H1 (cell line): ENCODE results near the gene TMEM54. TPM values are rescaled to one million over a fixed set of nuclear protein-coding genes. Genes with fewer than 3 reads are reported as not detected.

ENCODE experiments used
- CTCF ChIA-PET: fragments of 300-600 bp; sonication (Branson Sonifier 250); formaldehyde crosslinking; loops from one replicate; lab custom pipeline; 2021; ENCODE audit not compliant: partially characterized antibody; lab: Charles Lee
- POLR2A ChIA-PET: fragments of 300-600 bp; sonication (Branson Sonifier 250); formaldehyde crosslinking; loops from one replicate; lab custom pipeline; 2021; ENCODE audit warnings: inconsistent platforms; ENCODE audit not compliant: partially characterized antibody; lab: Charles Lee
- DNase-seq, 2 experiments: peaks; one replicate each; pipeline versions ENCODE4 v3.0.0 to v3.0.0-alpha.2; 2010 to 2022; ENCODE audit warnings: low spot score in 2 of 2, low read depth in 1 of 2, mixed read lengths in 1 of 2
- FAIRE-seq: peaks from 2 replicates; lab custom pipeline; 2011; peaks lifted over from hg19 to GRCh38; lab: Jason Lieb, UNC
- H2AFZ ChIP-seq: 2 replicates; pipeline ENCODE4 v1.8.1; 2012; ENCODE audit warnings: low read length, inconsistent platforms
- H2AK5ac ChIP-seq: 2 replicates; pipeline ENCODE4 v1.6.1; 2013; ENCODE audit warnings: low read depth, low read length
- H2BK120ac ChIP-seq: replicated peaks from 2 replicates; pipeline ENCODE3; 2013; ENCODE audit warnings: low read depth, low read length, inconsistent platforms
- H2BK12ac ChIP-seq: 2 replicates; pipeline ENCODE4 v1.6.1; 2013; ENCODE audit warnings: low read depth, low read length
- H2BK15ac ChIP-seq: 2 replicates; pipeline ENCODE4 v1.6.1; 2013; ENCODE audit warnings: low read length
- H2BK20ac ChIP-seq: 2 replicates; pipeline ENCODE4 v1.6.1; 2013; ENCODE audit warnings: low read length
- H2BK5ac ChIP-seq: 2 replicates; pipeline ENCODE4 v1.6.1; 2013; ENCODE audit warnings: low read depth, low read length
- H3K14ac ChIP-seq: 2 replicates; pipeline ENCODE4 v1.6.1; 2013; ENCODE audit warnings: inconsistent platforms; ENCODE audit not compliant: insufficient read length
- H3K18ac ChIP-seq: 2 replicates; pipeline ENCODE4 v1.6.1; 2013; ENCODE audit warnings: low read length; ENCODE audit errors: extremely low read depth
- H3K23ac ChIP-seq: 2 replicates; pipeline ENCODE4 v1.6.1; 2013; ENCODE audit warnings: inconsistent platforms; ENCODE audit not compliant: insufficient read length
- H3K23me2 ChIP-seq: 2 replicates; pipeline ENCODE4 v1.6.1; 2013; ENCODE audit warnings: low read depth, low read length
- H3K27ac ChIP-seq: 2 replicates; pipeline ENCODE4 v1.6.1; 2011; ENCODE audit warnings: low read depth, low read length, inconsistent platforms
- H3K27me3 ChIP-seq, 4 experiments: replicated peaks in 1 of 4; 1 replicate in 1 of 4; 2 replicates in 3 of 4; pipeline versions ENCODE4 v1.6.1 to v1.8.1; 2011 to 2013; ENCODE audit warnings: low read length in 3 of 4, mild to moderate bottlenecking in 3 of 4, inconsistent platforms in 2 of 4, mixed read lengths in 2 of 4, moderate library complexity in 1 of 4; ENCODE audit not compliant: control insufficient read depth in 3 of 4, insufficient read depth in 3 of 4; ENCODE audit errors: extremely low read depth in 1 of 4
- H3K36me3 ChIP-seq, 4 experiments: 2 replicates each; pipeline versions ENCODE4 v1.6.1 to v1.8.1; 2011 to 2013; ENCODE audit warnings: mild to moderate bottlenecking in 4 of 4, low read length in 3 of 4, moderate library complexity in 2 of 4, control low read depth in 1 of 4, inconsistent platforms in 1 of 4; ENCODE audit not compliant: insufficient read depth in 4 of 4, control insufficient read depth in 2 of 4
- H3K4ac ChIP-seq: replicated peaks from 2 replicates; pipeline ENCODE3; 2013; ENCODE audit warnings: low read length, low read depth, mixed read lengths, inconsistent platforms; ENCODE audit not compliant: insufficient read length
- H3K4me1 ChIP-seq, 4 experiments: replicated peaks in 1 of 4; 1 replicate in 1 of 4; 2 replicates in 3 of 4; pipeline versions ENCODE4 v1.6.1 to v1.8.1; 2011 to 2013; ENCODE audit warnings: low read length in 3 of 4, inconsistent platforms in 2 of 4, mixed read lengths in 1 of 4; ENCODE audit not compliant: insufficient read depth in 4 of 4, control insufficient read depth in 3 of 4
- H3K4me2 ChIP-seq, 2 experiments: 2 replicates each; pipeline versions ENCODE4 v1.6.1 to v1.8.1; 2011 to 2013; ENCODE audit warnings: low read depth in 2 of 2, low read length in 2 of 2, control low read depth in 1 of 2, inconsistent platforms in 1 of 2, mild to moderate bottlenecking in 1 of 2; ENCODE audit not compliant: insufficient read depth in 1 of 2
- H3K4me3 ChIP-seq, 4 experiments: fragments of 200-600, 300-600 bp in 1 of 4; sonication (generic), shearing (Covaris generic), sonication (Bioruptor Twin) in 1 of 4; 2 replicates each; pipeline versions ENCODE4 v1.5.1 to v1.8.1; 2011 to 2016; ENCODE audit warnings: low read length in 4 of 4, low read depth in 3 of 4, control low read depth in 2 of 4, inconsistent platforms in 2 of 4, mild to moderate bottlenecking in 2 of 4, mixed read lengths in 1 of 4, moderate library complexity in 1 of 4; ENCODE audit not compliant: insufficient read depth in 2 of 4; ENCODE audit errors: extremely low read depth in 1 of 4
- H3K56ac ChIP-seq: replicated peaks from 2 replicates; pipeline ENCODE3; 2013; ENCODE audit warnings: low read depth, mild to moderate bottlenecking, mixed read lengths, low read length, inconsistent platforms; ENCODE audit not compliant: insufficient read length
- H3K79me1 ChIP-seq: 2 replicates; pipeline ENCODE4 v1.6.1; 2013; ENCODE audit warnings: low read depth, low read length, control low read depth
- H3K79me2 ChIP-seq, 2 experiments: 2 replicates each; pipeline versions ENCODE4 v1.6.1 to v1.8.1; 2012 to 2013; ENCODE audit warnings: low read length in 2 of 2, mild to moderate bottlenecking in 2 of 2, inconsistent platforms in 1 of 2; ENCODE audit not compliant: insufficient read depth in 2 of 2, control insufficient read depth in 1 of 2
- H3K9ac ChIP-seq, 4 experiments: replicated peaks in 1 of 4; 1 replicate in 1 of 4; 2 replicates in 3 of 4; pipeline versions ENCODE4 v1.6.1 to v1.8.1; 2011 to 2013; ENCODE audit warnings: low read depth in 3 of 4, low read length in 3 of 4, control low read depth in 2 of 4, mild to moderate bottlenecking in 2 of 4, moderate library complexity in 2 of 4, inconsistent platforms in 1 of 4; ENCODE audit errors: extremely low read depth in 1 of 4
- H3K9me3 ChIP-seq, 2 experiments: 2 replicates each; pipeline versions ENCODE4 v1.6.1 to v1.8.1; 2012 to 2013; ENCODE audit warnings: mild to moderate bottlenecking in 2 of 2, moderate library complexity in 2 of 2, control low read depth in 1 of 2, inconsistent platforms in 1 of 2, low read depth in 1 of 2, low read length in 1 of 2, mixed read lengths in 1 of 2; ENCODE audit not compliant: insufficient read depth in 2 of 2
- H4K20me1 ChIP-seq, 2 experiments: replicated peaks in 1 of 2; 2 replicates each; pipeline versions ENCODE3 to v1.8.1; 2011 to 2013; ENCODE audit warnings: inconsistent platforms in 2 of 2, low read length in 2 of 2, mild to moderate bottlenecking in 1 of 2; ENCODE audit not compliant: insufficient read depth in 2 of 2, control insufficient read depth in 1 of 2
- H4K5ac ChIP-seq: 2 replicates; pipeline ENCODE4 v1.6.1; 2013; ENCODE audit warnings: low read length, low read depth, mixed read lengths, inconsistent platforms; ENCODE audit not compliant: insufficient read length
- H4K8ac ChIP-seq: 2 replicates; pipeline ENCODE4 v1.8.0; 2013; ENCODE audit warnings: mild to moderate bottlenecking, moderate library complexity, low read length, inconsistent platforms; ENCODE audit not compliant: insufficient read depth; ENCODE audit errors: extremely low read depth
- H4K91ac ChIP-seq: replicated peaks from 2 replicates; pipeline ENCODE3; 2013; ENCODE audit warnings: low read length, mixed read lengths, inconsistent platforms; ENCODE audit not compliant: insufficient read length
- SP4 ChIP-seq: IDR thresholded peaks from 2 replicates; pipeline ENCODE4 v1.6.1; 2012; ENCODE audit warnings: low read length, inconsistent platforms
- WGBS, 2 experiments: shearing (Covaris generic) in 1 of 2; methylation state at CpG; one replicate each; pipeline versions ENCODE4 v1.1.6 to v1.1.7; 2013 to 2015; ENCODE audit warnings: low lambda C conversion rate in 2 of 2, mixed read lengths in 2 of 2, inconsistent platforms in 1 of 2, low coverage in 1 of 2, missing lambda C conversion rate in 1 of 2; ENCODE audit not compliant: insufficient replicate concordance in 2 of 2, insufficient coverage in 1 of 2, insufficient read length in 1 of 2; ENCODE audit errors: extremely low coverage in 1 of 2, missing lambda C conversion rate in 1 of 2; 5-methylcytosine and 5-hydroxymethylcytosine counted together
- polyA plus RNA-seq, 7 experiments: library from polyadenylated mRNA; depleted of rRNA in 3 of 7; stranded (reverse) in 5 of 7; unstranded in 2 of 7; fragments of >200 nt in 5 of 7; fragments of 200-250 nt in 2 of 7; gene quantifications; 1 replicate in 5 of 7; 2 replicates in 1 of 7; 4 replicates in 1 of 7; pipeline versions ENCODE4 v1.2.1 to v1.2.3, GENCODE V29; 2011 to 2013; ENCODE audit warnings: missing spikeins in 2 of 7, mixed read lengths in 2 of 7
- total RNA-seq: library from RNA; stranded (reverse); fragmentation: NEBNext Ultra II Directional; extraction: Animal tissue kit (Norgen Biotek cat#: 25700); gene quantifications from 2 replicates; pipeline ENCODE4 v1.2.1, GENCODE V29; 2021

Gene TMEM54
- total and polyA plus RNA-seq, 2 of the 8 experiments (the other 6 are each of a cell fraction or from before 2014, with no cell fraction given), result 9.5 to 58.7 TPM

- no peak for FAIRE-seq
- Histone ChIP-seq H3K27me3 (peaks cover 14 to 40% (median 34%) of the 10 kb centered on the region in 4 experiments), H4K5ac (no peak overlapping the region), H3K56ac (no peak overlapping the region), H3K18ac (no peak overlapping the region), H3K23me2 (peaks cover 11% of the 10 kb centered on the region; the same call in 1 of the 2 replicates), H3K4me1 (peaks cover 0 to 20% (median 14%) of the 10 kb centered on the region in 4 experiments; a peak in 6 of 7 replicates), H3K79me2 (no peaks in the 10 kb centered on the region), H4K20me1 (peaks cover 2 to 4% of the 10 kb centered on the region in 2 experiments), H2BK20ac (no peak overlapping the region), H3K9me3 (no peaks in the 10 kb centered on the region), H3K9ac (no peak overlapping the region), H2BK15ac (no peak overlapping the region), H3K23ac (no peak overlapping the region), H3K4ac (no peak overlapping the region), H3K79me1 (no peaks in the 10 kb centered on the region), H2BK12ac (no peak overlapping the region), H2AFZ (no peak overlapping the region), H2BK5ac (no peak overlapping the region), H3K14ac (no peak overlapping the region), H3K36me3 (no peaks in the 10 kb centered on the region), H4K91ac (no peak overlapping the region), H2BK120ac (no peak overlapping the region), H3K4me2 (no peak overlapping the region), H3K4me3 (no peak overlapping the region), H4K8ac (no peak overlapping the region), H2AK5ac (no peak overlapping the region), H3K27ac (no peak overlapping the region)
- 84% methylated on average over 3 of the region's 3 CpGs; no CpG with 5 or more reads in 1 of the 2 experiments for WGBS, 2 experiments
- CTCF ChIA-PET, result interaction anchor here (0.7 to 16.6 kb wide), 7 partner anchors 20 to 190 kb away, joined by 3 to 382 read pairs (median 6); partner anchors contain the start of genes FNDC5 and HPCA
- no peak for DNase-seq
- POLR2A ChIA-PET, result interaction anchor here (1.2 kb wide), 1 partner anchor 116 kb away, joined by 3 read pairs; no protein-coding TSS in a partner anchor
- no peak for TF ChIP-seq SP4
Measured at GRCh38 chr1:32898958-32899357, 2.2 kb downstream of the TMEM54 start.
